Bronchial epithelial cell (primary cell): ENCODE results near the gene CELA2B. TPM values are rescaled to one million over a fixed set of nuclear protein-coding genes. Genes with fewer than 3 reads are reported as not detected.
"Not testable (repeated sequence)": the region's sequence is repeated elsewhere in the genome, so short reads cannot be mapped to it uniquely, and the experiment has no call there.

Experiments
- DNase-seq: peaks from one replicate; pipeline ENCODE4 v3.0.0-alpha.2; 2010; ENCODE audit warnings: low read depth
- FAIRE-seq: peaks from 2 replicates; lab custom pipeline; 2011; peaks lifted over from hg19 to GRCh38; lab: Jason Lieb, UNC
- H3K27me3 ChIP-seq: 2 replicates; pipeline ENCODE4 v1.5.1; 2011; ENCODE audit warnings: low read length; ENCODE audit not compliant: control insufficient read depth, insufficient read depth
- H3K36me3 ChIP-seq: 2 replicates; pipeline ENCODE4 v1.5.1; 2011; ENCODE audit warnings: low read length; ENCODE audit not compliant: control insufficient read depth, insufficient read depth
- H3K4me3 ChIP-seq: 2 replicates; pipeline ENCODE4 v1.5.1; 2011; ENCODE audit warnings: mild to moderate bottlenecking, low read depth, low read length, control low read depth
- CTCF ChIP-seq: IDR thresholded peaks from 2 replicates; pipeline ENCODE4 v1.5.1; 2011; ENCODE audit warnings: mild to moderate bottlenecking, moderate library complexity, low read length, control low read depth, inconsistent platforms; ENCODE audit not compliant: insufficient read depth, severe bottlenecking
- total RNA-seq: library from RNA; depleted of rRNA; stranded (reverse); fragments of >200 nt; gene quantifications from 2 replicates; pipeline ENCODE4 v1.2.1, GENCODE V29; 2014

The CELA2B gene
- total RNA-seq, 1 donor from 2014 or later = not detected

GRCh38 chr1:15460708-15461095 is 15.2 kb upstream of the CELA2B start:
- TF ChIP-seq CTCF = no peak
- Histone ChIP-seq H3K36me3 (no peaks in the 10 kb centered on the region), H3K4me3 (no peak overlapping the region), H3K27me3 (no peaks in the 10 kb centered on the region)
- DNase-seq (no peak), FAIRE-seq (no peak)

GRCh38 chr1:15463064-15463800 is 12.7 kb upstream of the CELA2B start:
- FAIRE-seq (peak; percentile 96), DNase-seq (peak; percentile 61)
- not testable (repeated sequence) for H3K36me3 ChIP-seq, H3K4me3 ChIP-seq, H3K27me3 ChIP-seq

- not testable (repeated sequence) for DNase-seq, H3K36me3 ChIP-seq, FAIRE-seq, H3K27me3 ChIP-seq, H3K4me3 ChIP-seq
These were observed 12.0 kb upstream of the CELA2B start for GRCh38 chr1:15463926-15464322.

GRCh38 chr1:15465674-15466073 is 10.2 kb upstream of the CELA2B start:
- H3K4me3 ChIP-seq = no peak overlapping the region
- no peaks in the 10 kb centered on the region for H3K36me3 ChIP-seq
- TF ChIP-seq CTCF = no peak
- FAIRE-seq (no peak), DNase-seq (no peak)
- no peaks in the 10 kb centered on the region for H3K27me3 ChIP-seq

GRCh38 chr1:15466955-15467625 is 8.8 kb upstream of the CELA2B start:
- peak; percentile 22 for DNase-seq
- FAIRE-seq, H3K36me3 ChIP-seq, H3K27me3 ChIP-seq, H3K4me3 ChIP-seq: not testable (repeated sequence)

- DNase-seq (no peak), FAIRE-seq (no peak)
- H3K36me3 ChIP-seq = no peaks in the 10 kb centered on the region
- H3K27me3 ChIP-seq = no peaks in the 10 kb centered on the region
- H3K4me3 ChIP-seq = no peak overlapping the region
- no peak for TF ChIP-seq CTCF
These were observed 7.8 kb upstream of the CELA2B start for GRCh38 chr1:15468145-15468544.

- Histone ChIP-seq H3K4me3 (no peak overlapping the region), H3K36me3 (no peaks in the 10 kb centered on the region), H3K27me3 (no peaks in the 10 kb centered on the region)
- DNase-seq (no peak), FAIRE-seq (no peak)
- no peak for TF ChIP-seq CTCF
These were observed 6.5 kb upstream of the CELA2B start for GRCh38 chr1:15469361-15469760.

- H3K36me3 ChIP-seq, H3K27me3 ChIP-seq, FAIRE-seq, H3K4me3 ChIP-seq, DNase-seq: not testable (repeated sequence)
These were observed 6.0 kb upstream of the CELA2B start for GRCh38 chr1:15469821-15470448.

GRCh38 chr1:15471067-15471466 is 4.8 kb upstream of the CELA2B start:
- H3K36me3 ChIP-seq, H3K4me3 ChIP-seq, FAIRE-seq, H3K27me3 ChIP-seq, DNase-seq: not testable (repeated sequence)

- not testable (repeated sequence) for H3K4me3 ChIP-seq, FAIRE-seq, H3K27me3 ChIP-seq, H3K36me3 ChIP-seq, DNase-seq
These were observed 4.2 kb upstream of the CELA2B start for GRCh38 chr1:15471723-15472122.
